Trophoblast cell (in vitro differentiated cells and primary cell): ENCODE data around the gene SMIM21.

ENCODE experiments used
- DNase-seq, 2 donors: peaks; one replicate each; pipeline ENCODE4 v3.0.0-alpha.2; 2016
- H2AFZ ChIP-seq: 2 replicates; pipeline ENCODE4 v1.6.1; 2013; ENCODE audit warnings: low read length, moderate library complexity, mild to moderate bottlenecking; ENCODE audit not compliant: insufficient read depth, poor library complexity
- H2AK5ac ChIP-seq: 2 replicates; pipeline ENCODE4 v1.6.1; 2013; ENCODE audit warnings: mild to moderate bottlenecking, low read length
- H2BK120ac ChIP-seq: 2 replicates; pipeline ENCODE4 v1.6.1; 2013; ENCODE audit warnings: low read length, mild to moderate bottlenecking, moderate library complexity; ENCODE audit not compliant: insufficient read depth, poor library complexity
- H2BK12ac ChIP-seq: 2 replicates; pipeline ENCODE4 v1.6.1; 2013; ENCODE audit warnings: mild to moderate bottlenecking, low read length, moderate library complexity
- H2BK5ac ChIP-seq: 2 replicates; pipeline ENCODE4 v1.6.1; 2013; ENCODE audit warnings: low read length, low read depth, moderate library complexity, mild to moderate bottlenecking; ENCODE audit not compliant: poor library complexity
- H3K14ac ChIP-seq: 2 replicates; pipeline ENCODE4 v1.6.1; 2013; ENCODE audit warnings: mild to moderate bottlenecking, low read length
- H3K18ac ChIP-seq: 2 replicates; pipeline ENCODE4 v1.6.1; 2013; ENCODE audit warnings: mild to moderate bottlenecking, low read length
- H3K23ac ChIP-seq: 2 replicates; pipeline ENCODE4 v1.6.1; 2013; ENCODE audit warnings: low read length
- H3K27ac ChIP-seq: 2 replicates; pipeline ENCODE4 v1.5.1; 2013; ENCODE audit warnings: low read depth, mild to moderate bottlenecking, inconsistent platforms, low read length, moderate library complexity
- H3K27me3 ChIP-seq: 2 replicates; pipeline ENCODE4 v1.6.1; 2013; ENCODE audit warnings: inconsistent platforms, mild to moderate bottlenecking, low read length, moderate library complexity; ENCODE audit not compliant: insufficient read depth
- H3K36me3 ChIP-seq, 2 experiments: 1 replicate in 1 of 2; 2 replicates in 1 of 2; pipeline ENCODE4 v1.6.1; 2013; ENCODE audit warnings: low read length in 2 of 2, mild to moderate bottlenecking in 2 of 2, moderate library complexity in 1 of 2; ENCODE audit not compliant: insufficient read depth in 2 of 2, control insufficient read depth in 1 of 2
- H3K4ac ChIP-seq: 2 replicates; pipeline ENCODE4 v1.6.1; 2013; ENCODE audit warnings: low read depth, mild to moderate bottlenecking, low read length, moderate library complexity
- H3K4me1 ChIP-seq, 2 experiments: 1 replicate in 1 of 2; 2 replicates in 1 of 2; pipeline ENCODE4 v1.6.1; 2013; ENCODE audit warnings: low read length in 2 of 2, mild to moderate bottlenecking in 2 of 2, moderate library complexity in 1 of 2; ENCODE audit not compliant: insufficient read depth in 2 of 2, control insufficient read depth in 1 of 2
- H3K4me2 ChIP-seq: 2 replicates; pipeline ENCODE4 v1.6.1; 2013; ENCODE audit warnings: inconsistent platforms, mild to moderate bottlenecking, low read length, moderate library complexity
- H3K4me3 ChIP-seq: 2 replicates; pipeline ENCODE4 v1.5.1; 2013; ENCODE audit warnings: mild to moderate bottlenecking, low read depth, low read length, inconsistent platforms
- H3K79me1 ChIP-seq: one replicate; pipeline ENCODE4 v1.6.1; 2013; ENCODE audit warnings: low read length
- H3K79me2 ChIP-seq: 2 replicates; pipeline ENCODE4 v1.6.1; 2013; ENCODE audit warnings: low read length, mild to moderate bottlenecking; ENCODE audit not compliant: control insufficient read depth, insufficient read depth, poor library complexity
- H3K9ac ChIP-seq: 2 replicates; pipeline ENCODE4 v1.6.1; 2013; ENCODE audit warnings: mild to moderate bottlenecking, low read length
- H3K9me3 ChIP-seq: 2 replicates; pipeline ENCODE4 v1.6.1; 2013; ENCODE audit warnings: low read depth, mild to moderate bottlenecking, control low read depth, inconsistent platforms, low read length; ENCODE audit not compliant: insufficient read depth
- H4K12ac ChIP-seq: 2 replicates; pipeline ENCODE4 v1.6.1; 2013; ENCODE audit warnings: low read depth, mild to moderate bottlenecking, low read length, moderate library complexity
- H4K8ac ChIP-seq: 2 replicates; pipeline ENCODE4 v1.6.1; 2013; ENCODE audit warnings: low read depth, mild to moderate bottlenecking, low read length, moderate library complexity
- H4K91ac ChIP-seq: one replicate; pipeline ENCODE4 v1.6.1; 2013; ENCODE audit warnings: low read depth, mild to moderate bottlenecking, low read length, moderate library complexity
- WGBS: extraction: QIAGEN DNeasy Blood & Tissue Kit; methylation state at CpG from one replicate; pipeline ENCODE4 v1.1.7; 2013; ENCODE audit warnings: missing lambda C conversion rate; ENCODE audit not compliant: insufficient read length, insufficient coverage; ENCODE audit errors: extremely low coverage; 5-methylcytosine and 5-hydroxymethylcytosine counted together

Gene SMIM21

DNA sequence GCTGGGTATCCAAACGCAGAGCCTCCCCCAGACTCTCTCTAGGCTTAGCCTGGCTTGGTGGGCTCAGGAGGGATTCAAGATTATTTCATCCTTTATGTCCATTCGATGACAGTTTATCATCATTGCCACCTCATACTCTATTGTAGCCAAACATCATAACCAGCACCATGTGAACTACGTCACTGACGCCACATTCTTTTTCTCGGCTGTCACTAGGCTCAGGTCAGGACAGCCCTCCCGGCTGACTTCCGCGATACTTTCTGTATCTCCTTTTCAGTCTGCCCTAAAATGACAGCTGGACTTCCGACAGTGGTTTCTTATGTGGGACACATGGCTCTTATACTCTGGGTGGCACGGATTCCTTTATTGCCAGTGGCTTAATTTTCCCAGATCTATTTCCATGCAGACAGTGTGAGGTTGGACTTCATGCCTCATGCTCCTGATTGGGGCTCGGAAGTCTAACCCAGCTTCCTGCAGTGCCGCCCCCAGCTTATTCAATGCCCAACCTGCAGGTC, 39.8 kb upstream of the SMIM21 start:
- no peak overlapping the region for H3K4ac ChIP-seq
- H2BK5ac ChIP-seq: no peak overlapping the region
- no peak overlapping the region for H3K27ac ChIP-seq
- H3K36me3 ChIP-seq: no peaks in the 10 kb centered on the region
- H3K4me3 ChIP-seq: no peak overlapping the region
- no peak overlapping the region for H3K23ac ChIP-seq
- H4K8ac ChIP-seq: no peak overlapping the region
- no peaks in the 10 kb centered on the region for H3K9me3 ChIP-seq
- H3K4me1 ChIP-seq: no peaks in the 10 kb centered on the region
- no peak overlapping the region for H3K9ac ChIP-seq
- no peak for DNase-seq
- H4K12ac ChIP-seq: no peak overlapping the region
- no peak overlapping the region for H3K18ac ChIP-seq
- no CpG with 5 or more reads among the region's 12 CpGs for WGBS
- no peak overlapping the region for H3K4me2 ChIP-seq
- H3K79me2 ChIP-seq: no peaks in the 10 kb centered on the region
- H3K14ac ChIP-seq: no peak overlapping the region
- no peak overlapping the region for H4K91ac ChIP-seq
- H2BK120ac ChIP-seq: no peak overlapping the region
- H3K79me1 ChIP-seq: no peaks in the 10 kb centered on the region
- H2BK12ac ChIP-seq: no peak overlapping the region
- H2AK5ac ChIP-seq: no peak overlapping the region
- no peak overlapping the region for H2AFZ ChIP-seq
- H3K27me3 ChIP-seq: no peaks in the 10 kb centered on the region

DNA sequence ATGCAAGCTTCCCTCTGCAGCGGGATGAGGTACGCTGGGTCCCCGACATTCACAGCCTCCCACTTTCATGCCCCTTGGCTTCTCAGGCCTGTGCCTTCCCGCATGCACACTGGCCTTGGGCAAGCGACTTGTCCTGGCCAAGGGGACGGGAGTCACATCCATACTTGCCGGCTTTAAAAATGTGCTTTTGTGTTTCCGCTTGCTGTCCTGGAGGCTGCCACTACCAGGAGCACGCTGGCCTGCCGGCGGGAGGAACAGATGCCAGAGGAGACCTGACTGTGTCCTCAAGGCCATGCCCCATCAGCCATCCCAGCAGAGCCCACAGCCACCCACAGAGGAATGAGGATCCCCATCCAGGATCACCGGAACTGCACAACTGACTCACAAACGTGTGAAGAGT, 36.9 kb upstream of the SMIM21 start:
- H3K9me3 ChIP-seq: no peaks in the 10 kb centered on the region
- no peak overlapping the region for H3K4ac ChIP-seq
- H4K12ac ChIP-seq: no peak overlapping the region
- no peak overlapping the region for H2BK5ac ChIP-seq
- H4K8ac ChIP-seq: no peak overlapping the region
- H3K36me3 ChIP-seq: no peaks in the 10 kb centered on the region
- no peak overlapping the region for H3K14ac ChIP-seq
- DNase-seq: no peak
- no peak overlapping the region for H3K27ac ChIP-seq
- H4K91ac ChIP-seq: no peak overlapping the region
- H3K4me1 ChIP-seq: no peaks in the 10 kb centered on the region
- no peak overlapping the region for H3K23ac ChIP-seq
- no peak overlapping the region for H2BK12ac ChIP-seq
- no peaks in the 10 kb centered on the region for H3K79me2 ChIP-seq
- no peak overlapping the region for H3K4me3 ChIP-seq
- H3K9ac ChIP-seq: no peak overlapping the region
- H3K27me3 ChIP-seq: no peaks in the 10 kb centered on the region
- no peak overlapping the region for H2AK5ac ChIP-seq
- H3K18ac ChIP-seq: no peak overlapping the region
- no peak overlapping the region for H2AFZ ChIP-seq
- WGBS: no CpG with 5 or more reads among the region's 13 CpGs
- no peak overlapping the region for H3K4me2 ChIP-seq
- no peaks in the 10 kb centered on the region for H3K79me1 ChIP-seq
- H2BK120ac ChIP-seq: no peak overlapping the region

DNA sequence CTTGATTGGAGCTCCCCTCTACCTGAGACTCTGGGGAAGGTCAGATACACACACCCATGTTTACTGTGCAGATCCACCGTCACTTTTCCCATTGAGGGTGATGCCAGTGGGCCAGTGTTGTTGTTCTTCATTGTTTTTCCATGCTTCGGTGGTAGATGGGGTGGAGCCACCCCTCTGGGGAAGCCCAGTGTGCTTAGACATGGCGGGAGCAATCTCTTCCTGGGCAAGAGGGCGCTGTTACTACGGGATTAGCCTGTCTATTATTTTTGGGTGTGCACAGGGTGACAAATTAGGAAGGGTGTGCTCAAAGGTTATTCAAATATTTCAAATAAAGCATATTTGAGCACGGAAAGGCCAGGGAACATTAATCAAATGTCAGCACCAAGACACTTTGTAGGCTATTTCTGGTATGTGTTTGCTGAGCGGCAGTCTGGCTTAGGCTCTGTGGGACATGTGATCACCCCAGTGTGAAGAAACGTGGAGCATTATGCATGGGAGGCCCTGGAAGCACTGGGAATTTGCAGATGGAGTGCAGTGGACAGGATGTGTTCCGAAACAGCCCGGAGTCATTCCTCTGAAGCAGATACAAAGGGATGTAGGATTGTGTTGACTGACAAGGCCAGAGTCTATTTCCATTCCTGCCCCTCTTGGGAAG, 34.8 kb upstream of the SMIM21 start:
- Histone ChIP-seq H3K36me3 (no peaks in the 10 kb centered on the region), H3K79me1 (no peaks in the 10 kb centered on the region), H2AK5ac (no peak overlapping the region), H4K12ac (no peak overlapping the region), H2BK12ac (no peak overlapping the region), H3K27me3 (no peaks in the 10 kb centered on the region), H3K27ac (no peak overlapping the region), H4K91ac (no peak overlapping the region), H2AFZ (no peak overlapping the region), H3K18ac (no peak overlapping the region), H3K4ac (no peak overlapping the region), H4K8ac (no peak overlapping the region), H3K9ac (no peak overlapping the region), H3K14ac (no peak overlapping the region), H2BK5ac (no peak overlapping the region), H3K9me3 (peaks cover 1% of the 10 kb centered on the region), H3K23ac (no peak overlapping the region), H2BK120ac (no peak overlapping the region), H3K4me3 (no peak overlapping the region), H3K79me2 (no peaks in the 10 kb centered on the region), H3K4me2 (no peak overlapping the region), H3K4me1 (no peaks in the 10 kb centered on the region)
- no peak for DNase-seq
- no CpG with 5 or more reads among the region's 10 CpGs for WGBS

DNA sequence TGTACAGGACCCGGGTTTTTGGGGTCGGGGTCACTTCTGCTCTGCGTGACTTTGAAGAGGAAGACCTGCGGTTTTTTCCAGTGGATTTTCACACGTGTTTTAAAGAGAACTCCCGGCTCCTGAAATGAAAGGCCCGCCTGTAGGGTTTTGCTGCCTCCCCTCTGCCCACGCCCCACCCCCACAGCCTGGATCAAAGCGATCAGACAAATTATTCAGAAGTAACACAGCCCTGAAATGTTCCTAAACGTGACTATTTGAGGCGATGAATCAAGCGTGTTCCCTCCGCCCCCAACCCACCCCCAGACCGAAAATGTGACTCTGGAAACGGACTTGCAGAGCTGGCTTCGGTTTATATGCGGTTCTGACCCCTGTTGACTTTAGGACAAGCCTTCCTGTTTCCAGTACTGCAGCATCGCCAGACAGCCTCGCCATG, 28.7 kb upstream of the SMIM21 start:
- Histone ChIP-seq H3K9ac (no peak overlapping the region), H3K14ac (no peak overlapping the region), H3K79me2 (no peaks in the 10 kb centered on the region), H3K4ac (no peak overlapping the region), H2BK5ac (no peak overlapping the region), H3K27me3 (peaks cover 13% of the 10 kb centered on the region), H2AFZ (no peak overlapping the region), H3K27ac (no peak overlapping the region), H3K79me1 (no peaks in the 10 kb centered on the region), H2BK12ac (no peak overlapping the region), H2BK120ac (no peak overlapping the region), H3K4me2 (peak overlapping the region; percentile 97), H4K12ac (no peak overlapping the region), H3K36me3 (no peaks in the 10 kb centered on the region), H4K91ac (no peak overlapping the region), H2AK5ac (no peak overlapping the region), H3K23ac (no peak overlapping the region), H3K18ac (no peak overlapping the region), H3K9me3 (peaks cover 1% of the 10 kb centered on the region), H3K4me1 (peaks cover 0 to 5% of the 10 kb centered on the region in 2 experiments), H4K8ac (no peak overlapping the region), H3K4me3 (no peak overlapping the region)
- no CpG with 5 or more reads among the region's 19 CpGs for WGBS
- DNase-seq: no peak
